CMK (cell line): ENCODE data around the gene ZNRF2.

Experiments
- DNase-seq: peaks from one replicate; pipeline ENCODE4 v3.0.0-alpha.2; 2010; ENCODE audit warnings: low read depth

The ZNRF2 gene

DNA sequence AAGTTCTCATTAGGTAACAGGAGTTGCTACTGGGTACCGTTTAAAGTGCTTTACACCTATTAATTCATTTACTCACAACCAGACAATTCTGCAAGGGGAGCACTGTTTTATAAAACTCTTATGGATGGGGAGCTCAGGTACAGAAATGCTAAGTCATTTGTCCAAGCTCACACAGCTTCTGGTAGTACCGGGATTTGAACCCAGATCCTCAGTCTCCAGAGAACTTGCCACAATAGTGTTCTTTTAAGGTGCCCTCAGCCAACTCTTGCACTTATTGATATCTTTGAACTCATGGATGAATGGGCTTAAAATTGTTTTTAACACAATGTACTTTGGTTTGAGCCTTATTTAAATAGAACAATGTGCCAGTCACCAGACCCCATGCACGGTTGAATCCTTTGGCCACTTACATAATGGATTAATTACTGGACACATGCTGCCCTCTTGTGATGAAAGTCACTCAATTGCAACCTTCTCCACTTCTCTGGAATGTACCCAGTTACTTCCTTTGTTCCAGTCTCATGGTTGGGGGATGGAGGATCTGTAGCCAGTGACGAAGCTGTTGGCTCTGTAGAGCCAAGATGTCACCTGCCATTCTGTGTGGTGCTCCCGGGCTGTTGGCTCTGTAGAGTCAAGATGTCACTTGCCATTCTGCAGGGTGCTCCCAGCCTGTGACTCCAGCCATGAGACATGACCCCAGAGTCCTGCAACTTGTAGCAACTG lies 128.5 kb downstream of the ZNRF2 start:
- peak; percentile 21 for DNase-seq

DNA sequence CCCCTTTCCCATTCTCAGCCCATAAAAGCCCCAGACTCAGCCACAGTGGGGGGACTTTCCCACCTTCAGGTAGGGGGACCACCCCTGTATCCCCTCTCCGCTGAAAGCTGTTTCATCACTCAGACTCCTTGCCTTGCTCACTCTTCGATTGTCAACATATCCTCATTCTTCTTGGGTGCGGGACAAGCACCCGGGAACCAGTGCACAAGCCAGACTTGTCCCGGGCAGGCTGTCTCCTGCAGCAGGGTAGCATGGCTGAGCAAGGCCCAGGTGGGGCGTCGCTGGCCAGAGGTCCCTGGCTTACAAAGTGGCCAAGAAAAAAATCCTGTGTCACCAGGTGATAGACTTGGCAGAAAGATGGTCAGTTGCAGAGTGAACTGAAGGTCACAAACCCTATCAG lies 129.5 kb downstream of the ZNRF2 start:
- no peak for DNase-seq
